CD4-positive, CD25-positive, alpha-beta regulatory T cell (primary cell): ENCODE results near the gene CLDN7. TPM values are rescaled to one million over a fixed set of nuclear protein-coding genes. Genes with fewer than 3 reads are reported as not detected.

Source experiments
- ATAC-seq, 2 donors: fragments of 150-1000 bp; cut with Tn5 transposase; one replicate each; pipeline ENCODE4 v1.10.0; 2021; ENCODE audit warnings: low read depth in 2 of 2, moderate number of reproducible peaks in 2 of 2, moderate library complexity in 1 of 2
- DNase-seq, 3 donors: peaks; one replicate each; pipeline versions ENCODE4 v3.0.0 to v3.0.0-alpha.2; 2012 to 2022; ENCODE audit warnings: mixed read lengths in 1 of 3
- H3K27ac ChIP-seq: one replicate; pipeline ENCODE4 v1.7.0; 2013; ENCODE audit warnings: mild to moderate bottlenecking, low read length; ENCODE audit not compliant: insufficient read depth, poor library complexity, severe bottlenecking
- H3K27me3 ChIP-seq: one replicate; pipeline ENCODE4 v1.7.0; 2013; ENCODE audit warnings: low read length; ENCODE audit not compliant: control insufficient read depth, insufficient read depth
- H3K36me3 ChIP-seq: one replicate; pipeline ENCODE4 v1.7.0; 2013; ENCODE audit warnings: mild to moderate bottlenecking, low read length, moderate library complexity; ENCODE audit not compliant: control insufficient read depth, insufficient read depth
- H3K4me1 ChIP-seq: 2 replicates; pipeline ENCODE4 v1.7.0; 2013; ENCODE audit warnings: mild to moderate bottlenecking, low read length; ENCODE audit not compliant: insufficient read depth, control insufficient read depth, poor library complexity, severe bottlenecking
- H3K4me3 ChIP-seq: one replicate; pipeline ENCODE4 v1.7.0; 2013; ENCODE audit warnings: low read depth, mild to moderate bottlenecking, low read length, moderate library complexity
- H3K9me3 ChIP-seq, 2 experiments: 1 replicate in 1 of 2; 2 replicates in 1 of 2; pipeline ENCODE4 v1.7.0; 2013; ENCODE audit warnings: low read length in 2 of 2, mild to moderate bottlenecking in 1 of 2, moderate library complexity in 1 of 2; ENCODE audit not compliant: control insufficient read depth in 2 of 2
- H3K27ac Mint-ChIP-seq, 3 donors: one replicate each; pipeline ENCODE4 v1.8.0; 2020 to 2022; ENCODE audit warnings: mild to moderate bottlenecking in 3 of 3, mixed read lengths in 3 of 3, moderate library complexity in 2 of 3
- H3K27me3 Mint-ChIP-seq: one replicate; pipeline ENCODE4 v1.8.0; 2022; ENCODE audit warnings: mild to moderate bottlenecking, mixed read lengths
- H3K36me3 Mint-ChIP-seq: one replicate; pipeline ENCODE4 v1.8.0; 2020; ENCODE audit warnings: mixed read lengths
- H3K4me1 Mint-ChIP-seq, 4 donors: one replicate each; pipeline ENCODE4 v1.8.0; 2020 to 2022; ENCODE audit warnings: mixed read lengths in 4 of 4, mild to moderate bottlenecking in 1 of 4
- H3K4me3 Mint-ChIP-seq, 4 donors: one replicate each; pipeline ENCODE4 v1.8.0; 2020 to 2022; ENCODE audit warnings: mild to moderate bottlenecking in 4 of 4, mixed read lengths in 4 of 4, moderate library complexity in 3 of 4
- H3K9me3 Mint-ChIP-seq, 7 donors: one replicate each; pipeline ENCODE4 v1.8.0; 2020 to 2022; ENCODE audit warnings: mixed read lengths in 7 of 7, mild to moderate bottlenecking in 3 of 7, moderate library complexity in 2 of 7
- polyA plus RNA-seq, 4 donors: library from polyadenylated mRNA; unstranded; fragments of 300-500 nt; fragmentation: Illumina TruSeq; gene quantifications; one replicate each; pipeline ENCODE4 v1.2.3, GENCODE V29; 2021
- total RNA-seq: library from RNA; stranded (reverse); gene quantifications from one replicate; pipeline ENCODE4 v1.2.3, GENCODE V29; 2022

Gene CLDN7
- total and polyA plus RNA-seq, 5 donors from 2014 or later = 0.55 to 2.0 (median 1.3) TPM; not detected in 1

DNA sequence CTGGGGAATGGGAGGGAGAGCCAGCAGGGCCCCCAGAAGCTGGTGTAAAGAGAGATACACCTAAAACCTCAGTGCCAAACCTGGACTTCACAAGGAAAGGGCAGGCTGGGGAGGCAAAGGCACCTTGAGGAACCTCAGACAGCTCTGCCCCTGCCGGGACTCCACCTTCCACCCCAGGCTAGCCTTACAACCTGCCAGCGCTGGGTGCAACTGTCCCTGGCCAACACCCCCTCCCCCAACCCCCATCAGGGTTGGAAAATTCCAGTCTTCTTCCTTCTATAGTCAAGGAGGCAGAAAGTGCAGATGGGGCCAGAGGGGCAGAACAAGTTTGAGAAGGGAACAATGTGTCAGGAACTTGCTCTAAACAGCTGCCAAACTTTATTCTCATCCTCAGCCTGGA lies 29.9 kb upstream of the CLDN7 start:
- no peaks in the 10 kb centered on the region for H3K9me3 Mint-ChIP-seq
- no peak overlapping the region for H3K27ac ChIP-seq
- H3K27me3 Mint-ChIP-seq = peaks cover 55% of the 10 kb centered on the region
- no peak overlapping the region for H3K27ac Mint-ChIP-seq
- H3K27me3 ChIP-seq = peaks cover 10% of the 10 kb centered on the region
- no peak overlapping the region for H3K4me3 ChIP-seq
- H3K4me1 Mint-ChIP-seq = peaks cover 4 to 27% (median 9%) of the 10 kb centered on the region in 4 donors
- no peak for DNase-seq
- no peak for ATAC-seq
- H3K4me3 Mint-ChIP-seq = peak overlapping the region in 2 of 4 donors; percentile 15 to 32
- H3K9me3 ChIP-seq = no peaks in the 10 kb centered on the region
- H3K36me3 Mint-ChIP-seq = peaks cover 3% of the 10 kb centered on the region
- H3K4me1 ChIP-seq = peaks cover 31% of the 10 kb centered on the region
- no peaks in the 10 kb centered on the region for H3K36me3 ChIP-seq

DNA sequence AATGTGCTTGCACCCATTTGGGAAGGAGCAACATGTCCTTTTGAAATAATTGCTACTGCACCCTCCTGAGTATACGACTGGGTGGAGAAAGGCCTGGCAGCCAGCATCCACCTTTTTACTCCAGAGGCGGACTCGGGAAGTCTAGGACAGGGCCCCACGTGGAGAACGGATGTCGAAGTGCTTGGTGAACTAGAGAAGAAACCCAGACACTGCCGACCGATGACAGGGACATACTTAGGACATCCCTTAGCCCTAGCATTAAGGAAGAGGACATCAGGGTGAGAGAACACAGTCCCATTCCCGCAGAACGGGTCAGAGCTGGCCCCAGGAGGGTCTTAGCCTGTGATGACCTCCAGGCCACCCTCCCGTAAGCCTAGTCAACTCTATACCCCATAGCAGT lies 28.4 kb upstream of the CLDN7 start:
- Mint-ChIP-seq H3K27me3 (peaks cover 52% of the 10 kb centered on the region), H3K36me3 (peaks cover 3% of the 10 kb centered on the region), H3K9me3 (peaks cover 0 to 1% (median 0%) of the 10 kb centered on the region in 7 donors), H3K27ac (no peak overlapping the region), H3K4me3 (no peak overlapping the region), H3K4me1 (peaks cover 4 to 18% (median 6%) of the 10 kb centered on the region in 4 donors)
- Histone ChIP-seq H3K4me3 (no peak overlapping the region), H3K27ac (no peak overlapping the region), H3K27me3 (peaks cover 11% of the 10 kb centered on the region), H3K36me3 (no peaks in the 10 kb centered on the region), H3K9me3 (no peaks in the 10 kb centered on the region), H3K4me1 (peaks cover 21% of the 10 kb centered on the region)
- DNase-seq (no peak), ATAC-seq (no peak)

DNA sequence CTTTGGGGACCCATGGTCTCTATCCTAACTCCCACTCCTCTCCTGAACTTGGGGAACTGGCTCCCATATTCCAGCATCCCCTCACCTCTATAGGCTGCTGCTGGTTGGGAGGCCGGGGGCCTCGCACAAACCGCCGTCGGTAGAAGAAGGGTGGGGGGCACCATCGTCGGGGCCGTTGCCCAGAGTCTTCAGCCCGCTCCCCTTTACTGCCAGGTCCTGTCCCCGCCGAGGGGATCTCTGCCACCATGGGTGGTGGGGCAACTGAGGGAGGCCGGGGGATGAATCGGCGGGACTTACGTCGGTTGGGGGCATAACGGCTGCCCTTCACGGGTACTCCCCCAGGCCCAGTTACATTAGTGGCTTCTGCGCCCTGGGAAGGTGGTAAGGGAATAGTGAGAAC lies 27.9 kb upstream of the CLDN7 start:
- no peak for ATAC-seq
- Histone ChIP-seq H3K4me3 (no peak overlapping the region), H3K27ac (no peak overlapping the region), H3K9me3 (no peaks in the 10 kb centered on the region), H3K27me3 (peaks cover 11% of the 10 kb centered on the region), H3K36me3 (no peaks in the 10 kb centered on the region), H3K4me1 (peaks cover 16% of the 10 kb centered on the region)
- no peak for DNase-seq
- H3K4me3 Mint-ChIP-seq = no peak overlapping the region
- H3K27me3 Mint-ChIP-seq = peaks cover 46% of the 10 kb centered on the region
- H3K4me1 Mint-ChIP-seq = peaks cover 1 to 13% (median 5%) of the 10 kb centered on the region in 4 donors
- H3K9me3 Mint-ChIP-seq = peaks cover 0 to 1% (median 0%) of the 10 kb centered on the region in 7 donors
- H3K36me3 Mint-ChIP-seq = peaks cover 3% of the 10 kb centered on the region
- H3K27ac Mint-ChIP-seq = no peak overlapping the region

DNA sequence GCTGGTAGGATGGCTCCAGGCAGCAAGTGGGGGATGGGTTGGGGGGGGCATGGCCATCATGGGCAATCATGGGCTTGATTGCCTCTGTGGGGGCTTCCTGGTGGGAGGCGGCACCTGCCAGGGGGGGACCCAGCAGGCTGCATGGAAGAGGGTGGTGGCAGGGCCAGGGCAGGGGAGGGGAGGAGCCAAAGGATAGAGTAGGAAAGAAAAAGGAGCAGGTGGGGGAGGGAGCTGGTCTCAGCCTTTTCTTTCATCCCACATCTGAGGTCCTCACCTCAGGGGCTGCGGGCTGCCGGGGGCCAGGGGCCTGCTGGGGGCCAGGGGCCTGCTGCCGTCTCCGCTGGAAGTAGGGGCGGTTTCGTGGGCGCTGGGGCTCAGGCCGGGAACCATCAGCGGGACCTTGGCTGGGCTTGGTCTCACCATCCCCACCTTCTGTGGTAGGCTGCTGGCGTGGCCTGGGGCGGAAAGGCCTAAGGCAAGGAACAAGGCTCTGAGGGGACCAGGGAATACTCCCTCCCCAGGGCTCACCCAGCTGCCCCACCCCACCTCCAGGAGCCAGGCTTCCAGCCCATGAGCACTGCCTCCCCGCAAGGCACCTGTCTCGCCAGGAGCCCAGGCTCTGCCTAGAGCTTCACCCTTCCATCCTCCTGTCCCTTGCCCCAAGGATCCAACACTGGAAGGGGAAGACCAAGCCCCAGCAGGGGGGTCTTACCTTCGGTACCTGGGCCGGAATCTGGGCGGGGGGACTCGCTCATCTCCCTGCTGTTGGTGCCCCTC lies 27.2 kb upstream of the CLDN7 start:
- DNase-seq (no peak), ATAC-seq (no peak)
- Mint-ChIP-seq H3K36me3 (peaks cover 3% of the 10 kb centered on the region), H3K9me3 (peaks cover 0 to 1% (median 0%) of the 10 kb centered on the region in 7 donors), H3K27me3 (peaks cover 46% of the 10 kb centered on the region), H3K27ac (no peak overlapping the region), H3K4me1 (peaks cover 0 to 9% (median 5%) of the 10 kb centered on the region in 4 donors), H3K4me3 (no peak overlapping the region)
- Histone ChIP-seq H3K27ac (no peak overlapping the region), H3K27me3 (peaks cover 11% of the 10 kb centered on the region), H3K4me3 (no peak overlapping the region), H3K9me3 (no peaks in the 10 kb centered on the region), H3K36me3 (no peaks in the 10 kb centered on the region), H3K4me1 (peaks cover 9% of the 10 kb centered on the region)

DNA sequence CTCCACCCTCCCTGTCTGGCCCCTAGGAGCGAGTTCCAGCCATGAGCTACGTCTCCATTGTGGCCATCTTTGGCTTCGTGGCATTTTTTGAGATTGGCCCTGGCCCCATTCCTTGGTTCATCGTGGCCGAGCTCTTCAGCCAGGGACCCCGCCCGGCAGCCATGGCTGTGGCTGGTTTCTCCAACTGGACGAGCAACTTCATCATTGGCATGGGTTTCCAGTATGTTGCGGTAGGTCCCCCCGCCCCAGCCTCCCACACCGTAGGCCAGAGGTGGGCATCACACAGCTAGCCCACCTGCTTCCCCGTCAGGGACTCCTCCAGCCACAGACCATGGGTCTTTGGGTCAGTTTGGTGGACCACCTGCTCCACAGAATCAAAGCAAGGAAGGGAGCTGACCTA lies 23.4 kb upstream of the CLDN7 start:
- no peaks in the 10 kb centered on the region for H3K36me3 ChIP-seq
- no peak overlapping the region for H3K4me3 Mint-ChIP-seq
- H3K27ac ChIP-seq = no peak overlapping the region
- H3K4me1 Mint-ChIP-seq = peaks cover 0 to 24% (median 7%) of the 10 kb centered on the region in 4 donors
- H3K9me3 Mint-ChIP-seq = peaks cover 0 to 1% (median 0%) of the 10 kb centered on the region in 7 donors
- ATAC-seq (no peak), DNase-seq (no peak)
- no peak overlapping the region for H3K4me3 ChIP-seq
- peaks cover 56% of the 10 kb centered on the region for H3K27me3 Mint-ChIP-seq
- no peaks in the 10 kb centered on the region for H3K9me3 ChIP-seq
- H3K4me1 ChIP-seq = peaks cover 19% of the 10 kb centered on the region
- H3K36me3 Mint-ChIP-seq = no peaks in the 10 kb centered on the region
- peaks cover 2% of the 10 kb centered on the region for H3K27me3 ChIP-seq
- H3K27ac Mint-ChIP-seq = no peak overlapping the region

DNA sequence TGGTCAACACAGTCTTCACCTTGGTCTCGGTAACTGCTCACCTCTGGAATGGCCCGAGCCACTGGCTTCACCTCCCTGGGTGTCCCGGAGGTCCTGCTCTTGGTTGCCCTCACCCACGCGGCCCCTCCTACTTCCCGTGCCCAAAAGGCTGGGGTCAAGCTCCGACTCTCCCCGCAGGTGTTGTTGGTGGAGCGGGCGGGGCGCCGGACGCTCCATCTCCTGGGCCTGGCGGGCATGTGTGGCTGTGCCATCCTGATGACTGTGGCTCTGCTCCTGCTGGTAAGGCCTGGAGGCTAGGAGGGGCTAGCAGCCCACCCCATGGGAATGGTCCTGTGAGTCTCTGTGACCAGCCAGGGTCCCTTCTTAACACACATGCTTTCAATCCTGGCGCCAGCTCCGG lies 22.6 kb upstream of the CLDN7 start:
- peaks cover 0 to 1% (median 0%) of the 10 kb centered on the region in 7 donors for H3K9me3 Mint-ChIP-seq
- H3K4me3 Mint-ChIP-seq = no peak overlapping the region
- no peaks in the 10 kb centered on the region for H3K36me3 ChIP-seq
- H3K4me3 ChIP-seq = no peak overlapping the region
- peaks cover 0 to 30% (median 11%) of the 10 kb centered on the region in 4 donors for H3K4me1 Mint-ChIP-seq
- ATAC-seq (no peak), DNase-seq (no peak)
- peaks cover 63% of the 10 kb centered on the region for H3K27me3 Mint-ChIP-seq
- H3K36me3 Mint-ChIP-seq = no peaks in the 10 kb centered on the region
- peaks cover 21% of the 10 kb centered on the region for H3K4me1 ChIP-seq
- no peaks in the 10 kb centered on the region for H3K9me3 ChIP-seq
- H3K27me3 ChIP-seq = peaks cover 2% of the 10 kb centered on the region
- no peak overlapping the region for H3K27ac ChIP-seq
- H3K27ac Mint-ChIP-seq = no peak overlapping the region

DNA sequence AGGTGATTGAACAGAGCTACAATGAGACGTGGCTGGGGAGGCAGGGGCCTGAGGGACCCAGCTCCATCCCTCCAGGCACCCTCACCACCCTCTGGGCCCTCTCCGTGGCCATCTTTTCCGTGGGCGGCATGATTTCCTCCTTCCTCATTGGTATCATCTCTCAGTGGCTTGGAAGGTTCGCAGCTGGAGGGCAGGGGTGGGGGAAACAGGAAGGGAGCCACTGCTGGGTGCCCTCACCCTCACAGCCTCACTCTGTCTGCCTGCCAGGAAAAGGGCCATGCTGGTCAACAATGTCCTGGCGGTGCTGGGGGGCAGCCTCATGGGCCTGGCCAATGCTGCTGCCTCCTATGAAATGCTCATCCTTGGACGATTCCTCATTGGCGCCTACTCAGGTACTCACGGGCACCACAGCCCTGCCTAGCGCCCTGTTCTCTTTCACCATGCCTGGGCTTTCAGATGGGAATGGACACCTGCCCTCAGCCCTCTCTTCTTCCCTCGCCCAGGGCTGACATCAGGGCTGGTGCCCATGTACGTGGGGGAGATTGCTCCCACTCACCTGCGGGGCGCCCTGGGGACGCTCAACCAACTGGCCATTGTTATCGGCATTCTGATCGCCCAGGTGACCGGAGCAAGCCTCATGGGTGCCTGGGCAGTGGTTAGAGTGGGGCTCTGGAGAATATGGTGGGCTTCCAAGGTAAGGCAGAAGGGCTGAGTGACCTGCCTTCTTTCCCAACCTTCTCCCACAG lies 21.4 kb upstream of the CLDN7 start:
- ATAC-seq (no peak), DNase-seq (no peak)
- Mint-ChIP-seq H3K4me1 (peaks cover 0 to 31% (median 12%) of the 10 kb centered on the region in 4 donors), H3K9me3 (peaks cover 0 to 1% (median 0%) of the 10 kb centered on the region in 7 donors), H3K4me3 (peak overlapping the region in 1 of 4 donors; percentile 59), H3K27ac (no peak overlapping the region), H3K36me3 (no peaks in the 10 kb centered on the region), H3K27me3 (peaks cover 63% of the 10 kb centered on the region)
- Histone ChIP-seq H3K27me3 (peaks cover 2% of the 10 kb centered on the region), H3K4me3 (no peak overlapping the region), H3K27ac (no peak overlapping the region), H3K9me3 (no peaks in the 10 kb centered on the region), H3K4me1 (peaks cover 21% of the 10 kb centered on the region), H3K36me3 (no peaks in the 10 kb centered on the region)
